Thyroid gland (tissue), 4 donors: Measurements from ENCODE around the gene SLC17A1. TPM values are rescaled to one million over a fixed set of nuclear protein-coding genes. Genes with fewer than 3 reads are reported as not detected.

ENCODE experiments used
- DNase-seq, 2 donors: peaks; one replicate each; pipeline ENCODE4 v3.0.0-alpha.2; 2019
- H3K27ac ChIP-seq, 3 donors: fragments of 200-600 bp; sonication (generic); 1 replicate in 2 of 3; 2 replicates in 1 of 3; pipeline ENCODE4 v1.5.1; 2016 to 2019; ENCODE audit warnings: mild to moderate bottlenecking in 1 of 3, moderate library complexity in 1 of 3
- H3K27me3 ChIP-seq: fragments of 200-600 bp; sonication (generic); one replicate; pipeline ENCODE4 v1.5.1; 2019
- H3K36me3 ChIP-seq, 2 donors: fragments of 200-600 bp; sonication (generic); one replicate each; pipeline ENCODE4 v1.5.1; 2016 to 2019
- H3K4me1 ChIP-seq, 2 donors: fragments of 200-600 bp; sonication (generic); one replicate each; pipeline ENCODE4 v1.5.1; 2017 to 2019
- H3K4me3 ChIP-seq, 3 donors: fragments of 200-600 bp; sonication (generic); replicated peaks in 1 of 3; 1 replicate in 2 of 3; 2 replicates in 1 of 3; pipeline ENCODE4 v1.5.1; 2016; ENCODE audit warnings: mild to moderate bottlenecking in 1 of 3
- H3K9me3 ChIP-seq: fragments of 200-600 bp; sonication (generic); one replicate; pipeline ENCODE4 v1.5.1; 2017
- POLR2A ChIP-seq, 2 donors: fragments of 450-650 bp; IDR thresholded peaks; one replicate each; pipeline ENCODE4 v1.6.1; 2017; ENCODE audit warnings: antibody characterized with exemption in 2 of 2, mild to moderate bottlenecking in 2 of 2, moderate library complexity in 1 of 2
- WGBS, 2 donors: methylation state at CpG; one replicate each; pipeline ENCODE4 v1.1.5; 2017; 5-methylcytosine and 5-hydroxymethylcytosine counted together
- intact Hi-C: fragments of 100-400 bp; cut with DNase I; formaldehyde crosslinking; loops from one replicate; pipeline ENCODE4 v1.15.1; 2023
- total RNA-seq, 4 donors: library from RNA; depleted of rRNA; stranded (reverse); fragments of >200 nt; gene quantifications; one replicate each; pipeline ENCODE4 v1.2.3, GENCODE V29; 2016
- TF ChIP-seq, protein P1 (sequence below), 6 experiments: fragments of 200-600 bp in 3 of 6; fragments of 450-650 bp in 3 of 6; sonication (generic) in 3 of 6; IDR thresholded peaks; one replicate each; pipeline ENCODE4 v1.5.1; 2016 to 2019; ENCODE audit warnings: antibody characterized with exemption in 6 of 6, mild to moderate bottlenecking in 2 of 6, inconsistent platforms in 1 of 6, moderate library complexity in 1 of 6

SLC17A1 gene
- total RNA-seq, 4 donors from 2014 or later = not detected

DNA sequence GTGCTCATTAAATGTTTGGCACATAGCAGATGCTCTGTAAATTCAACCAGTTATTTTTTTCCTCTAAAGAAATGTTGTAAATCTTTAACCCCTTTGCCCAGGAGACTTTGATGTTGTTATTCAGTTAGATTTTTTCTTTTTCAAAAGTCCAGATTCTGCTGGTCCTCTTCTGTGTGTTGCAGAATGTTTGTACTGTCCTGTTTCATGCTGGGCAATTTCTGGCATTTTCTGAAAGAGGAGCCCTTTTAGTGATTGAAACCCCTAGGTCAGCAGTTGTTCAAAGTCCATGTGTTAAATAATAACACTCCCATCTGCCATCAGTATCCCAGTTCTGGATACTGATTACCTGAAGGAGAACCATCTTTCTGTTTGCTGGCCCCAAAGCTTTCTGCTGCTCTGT lies 1.3 kb upstream of the SLC17A1 start:
- Histone ChIP-seq H3K27me3 (no peaks in the 10 kb centered on the region), H3K9me3 (no peaks in the 10 kb centered on the region), H3K27ac (no peak overlapping the region), H3K4me3 (no peak overlapping the region), H3K36me3 (no peaks in the 10 kb centered on the region), H3K4me1 (peaks cover 0 to 16% of the 10 kb centered on the region in 2 donors)
- no peak for TF ChIP-seq POLR2A (IDR thresholded peaks at IDR 0.05)
- TF ChIP-seq, protein P1, sequence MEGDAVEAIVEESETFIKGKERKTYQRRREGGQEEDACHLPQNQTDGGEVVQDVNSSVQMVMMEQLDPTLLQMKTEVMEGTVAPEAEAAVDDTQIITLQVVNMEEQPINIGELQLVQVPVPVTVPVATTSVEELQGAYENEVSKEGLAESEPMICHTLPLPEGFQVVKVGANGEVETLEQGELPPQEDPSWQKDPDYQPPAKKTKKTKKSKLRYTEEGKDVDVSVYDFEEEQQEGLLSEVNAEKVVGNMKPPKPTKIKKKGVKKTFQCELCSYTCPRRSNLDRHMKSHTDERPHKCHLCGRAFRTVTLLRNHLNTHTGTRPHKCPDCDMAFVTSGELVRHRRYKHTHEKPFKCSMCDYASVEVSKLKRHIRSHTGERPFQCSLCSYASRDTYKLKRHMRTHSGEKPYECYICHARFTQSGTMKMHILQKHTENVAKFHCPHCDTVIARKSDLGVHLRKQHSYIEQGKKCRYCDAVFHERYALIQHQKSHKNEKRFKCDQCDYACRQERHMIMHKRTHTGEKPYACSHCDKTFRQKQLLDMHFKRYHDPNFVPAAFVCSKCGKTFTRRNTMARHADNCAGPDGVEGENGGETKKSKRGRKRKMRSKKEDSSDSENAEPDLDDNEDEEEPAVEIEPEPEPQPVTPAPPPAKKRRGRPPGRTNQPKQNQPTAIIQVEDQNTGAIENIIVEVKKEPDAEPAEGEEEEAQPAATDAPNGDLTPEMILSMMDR (IDR thresholded peaks at IDR 0.05) = no peak
- intact Hi-C loops = no loop called here
- DNase-seq = no peak

DNA sequence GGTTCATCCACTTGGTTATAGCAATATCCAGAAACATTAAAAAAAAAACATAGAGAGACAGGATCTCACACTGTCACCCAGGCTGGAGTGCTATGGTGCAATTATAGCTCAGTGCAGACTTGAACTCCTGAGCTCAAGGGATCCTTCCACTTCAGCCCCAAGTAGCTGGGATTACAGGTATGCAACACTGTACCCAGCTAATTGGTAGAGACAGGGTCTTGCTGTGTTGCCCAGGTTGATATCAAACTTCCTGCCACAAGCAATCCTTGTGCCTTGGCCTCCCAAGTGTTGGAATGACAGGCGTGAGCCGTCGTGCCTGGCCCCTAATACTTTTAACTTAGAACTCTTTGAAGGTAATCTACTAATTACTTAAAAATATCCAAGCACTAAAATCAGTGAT lies 818 bp upstream of the SLC17A1 start:
- H3K4me3 ChIP-seq = no peak overlapping the region
- H3K27ac ChIP-seq = peak overlapping the region in 1 of 3 donors; percentile 41
- H3K4me1 ChIP-seq = peaks cover 0 to 16% of the 10 kb centered on the region in 2 donors
- no peaks in the 10 kb centered on the region for H3K27me3 ChIP-seq
- intact Hi-C loops = no loop called here
- no peak for DNase-seq
- H3K9me3 ChIP-seq = no peaks in the 10 kb centered on the region
- H3K36me3 ChIP-seq = no peaks in the 10 kb centered on the region
- TF ChIP-seq POLR2A (IDR thresholded peaks at IDR 0.05) = no peak
- TF ChIP-seq, protein P1 (IDR thresholded peaks at IDR 0.05) = no peak
- WGBS, 2 donors = 80 to 93% methylated on average over 3 of the region's 3 CpGs

DNA sequence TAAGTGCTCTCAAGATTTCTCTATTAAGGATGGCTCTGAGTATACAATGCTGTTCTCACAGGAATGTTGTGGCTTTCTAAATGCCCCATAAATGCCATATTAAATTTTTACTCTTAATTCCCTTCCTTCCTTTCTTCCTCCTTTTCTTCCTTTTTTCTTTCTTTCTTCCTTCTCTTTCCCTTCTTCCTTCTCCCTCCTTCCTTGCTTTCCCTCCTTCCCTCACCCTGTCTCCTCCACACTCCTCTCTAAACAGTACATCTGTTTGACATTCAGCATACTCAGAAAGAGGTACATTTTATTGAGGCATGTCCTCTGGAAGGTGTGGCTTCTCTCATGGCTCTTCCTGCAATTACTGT lies 433 bp upstream of the SLC17A1 start:
- Histone ChIP-seq H3K4me3 (no peak overlapping the region), H3K36me3 (no peaks in the 10 kb centered on the region), H3K27ac (peak overlapping the region in 1 of 3 donors; percentile 41), H3K9me3 (no peaks in the 10 kb centered on the region), H3K4me1 (peaks cover 0 to 16% of the 10 kb centered on the region in 2 donors), H3K27me3 (no peaks in the 10 kb centered on the region)
- intact Hi-C loops = no loop called here
- TF ChIP-seq, protein P1 (IDR thresholded peaks at IDR 0.05) = no peak
- no peak for TF ChIP-seq POLR2A (IDR thresholded peaks at IDR 0.05)
- no peak for DNase-seq

DNA sequence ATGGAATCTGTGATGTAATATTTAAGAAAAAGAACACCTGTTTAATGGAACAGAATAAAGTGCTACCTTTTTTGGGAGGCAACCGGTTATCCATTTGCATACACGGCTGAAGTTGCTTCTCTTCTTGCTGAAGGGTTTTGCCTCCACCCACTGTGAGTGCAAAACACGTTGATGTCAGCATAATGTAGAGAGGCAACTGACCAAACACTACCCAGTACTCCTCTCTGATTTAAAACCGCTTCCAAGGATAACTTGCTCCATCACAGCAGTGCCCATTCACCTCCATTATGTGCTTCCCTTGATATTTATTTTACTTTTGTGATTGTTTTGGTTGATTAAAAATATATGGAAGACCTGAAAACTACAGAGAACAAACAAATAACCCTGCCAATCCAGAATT lies 1.4 kb downstream of the SLC17A1 start:
- Histone ChIP-seq H3K4me1 (peaks cover 0 to 16% of the 10 kb centered on the region in 2 donors), H3K4me3 (no peak overlapping the region), H3K27me3 (no peaks in the 10 kb centered on the region), H3K9me3 (no peaks in the 10 kb centered on the region), H3K27ac (no peak overlapping the region), H3K36me3 (no peaks in the 10 kb centered on the region)
- intact Hi-C loops = no loop called here
- TF ChIP-seq, protein P1 (IDR thresholded peaks at IDR 0.05) = no peak
- TF ChIP-seq POLR2A (IDR thresholded peaks at IDR 0.05) = no peak
- DNase-seq = no peak
- 56 to 58% methylated on average over 4 of the region's 4 CpGs for WGBS, 2 donors

GRCh38 chr6:25829375-25829774 lies 2.5 kb downstream of the SLC17A1 start:
- Histone ChIP-seq H3K36me3 (no peaks in the 10 kb centered on the region), H3K4me1 (peaks cover 0 to 16% of the 10 kb centered on the region in 2 donors), H3K27ac (no peak overlapping the region), H3K27me3 (no peaks in the 10 kb centered on the region), H3K9me3 (no peaks in the 10 kb centered on the region), H3K4me3 (no peak overlapping the region)
- no peak for DNase-seq
- WGBS, 2 donors = 93 to 97% methylated on average over 1 of the region's 1 CpG
- intact Hi-C loops = no loop called here
- TF ChIP-seq, protein P1 (IDR thresholded peaks at IDR 0.05) = no peak
- TF ChIP-seq POLR2A (IDR thresholded peaks at IDR 0.05) = no peak
